LNCaP clone FGC (cell line): ENCODE measurements around the gene WDR33.

ENCODE experiments used
- DNase-seq: peaks from one replicate; pipeline ENCODE4 v3.0.0-alpha.2; 2011; ENCODE audit warnings: low read depth
- H3K4me3 ChIP-seq: 2 replicates; pipeline ENCODE4 v1.5.1; 2011; ENCODE audit warnings: mild to moderate bottlenecking, low read depth, low read length, control low read depth
- CTCF ChIP-seq: IDR thresholded peaks from 2 replicates; pipeline ENCODE4 v1.5.1; 2012; ENCODE audit warnings: mild to moderate bottlenecking; ENCODE audit not compliant: control insufficient read depth, insufficient read depth; ENCODE audit errors: extremely low read depth

The WDR33 gene

GRCh38 chr2:127654838-127655175, 156.2 kb downstream of the WDR33 start:
- DNase-seq = no peak
- H3K4me3 ChIP-seq = no peak overlapping the region
- no peak for TF ChIP-seq CTCF

DNA sequence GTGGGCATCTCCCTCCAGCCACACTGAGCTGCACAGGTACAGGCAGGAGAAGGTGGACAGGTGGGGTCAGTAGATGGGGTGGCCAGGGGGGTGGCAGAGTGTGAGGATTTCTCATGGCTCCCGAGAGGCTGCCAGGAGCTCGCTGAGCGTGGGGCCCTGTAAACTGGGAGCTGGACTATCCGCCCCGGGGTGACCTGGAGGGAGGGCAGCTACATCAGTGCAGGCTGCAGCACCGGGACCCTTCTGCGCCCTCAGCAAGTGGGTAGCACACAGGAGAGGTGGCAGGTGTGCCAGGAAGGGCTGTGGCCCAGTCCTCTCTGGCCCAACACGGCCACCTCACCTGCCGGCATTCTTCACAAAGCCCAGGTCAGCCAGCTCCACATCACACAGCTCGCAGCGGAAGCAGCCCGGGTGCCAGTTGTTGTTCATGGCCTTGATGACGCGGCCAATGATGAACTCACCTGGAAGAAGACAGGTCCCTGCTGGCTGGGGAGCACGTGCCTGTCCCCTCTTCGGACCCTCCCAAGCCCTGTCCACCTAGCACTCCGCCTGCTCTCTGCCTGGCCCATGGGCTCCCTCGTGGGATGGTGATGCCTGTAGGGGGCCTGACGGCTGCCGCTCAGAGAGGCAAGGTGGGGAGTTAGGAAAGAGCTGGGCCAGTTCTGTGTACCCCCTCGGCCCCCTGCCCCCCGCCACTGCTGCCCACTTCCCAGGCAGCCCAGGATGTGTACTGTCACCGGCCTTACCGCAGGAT, 156.7 kb downstream of the WDR33 start:
- H3K4me3 ChIP-seq = no peak overlapping the region
- TF ChIP-seq CTCF = no peak
- no peak for DNase-seq

DNA sequence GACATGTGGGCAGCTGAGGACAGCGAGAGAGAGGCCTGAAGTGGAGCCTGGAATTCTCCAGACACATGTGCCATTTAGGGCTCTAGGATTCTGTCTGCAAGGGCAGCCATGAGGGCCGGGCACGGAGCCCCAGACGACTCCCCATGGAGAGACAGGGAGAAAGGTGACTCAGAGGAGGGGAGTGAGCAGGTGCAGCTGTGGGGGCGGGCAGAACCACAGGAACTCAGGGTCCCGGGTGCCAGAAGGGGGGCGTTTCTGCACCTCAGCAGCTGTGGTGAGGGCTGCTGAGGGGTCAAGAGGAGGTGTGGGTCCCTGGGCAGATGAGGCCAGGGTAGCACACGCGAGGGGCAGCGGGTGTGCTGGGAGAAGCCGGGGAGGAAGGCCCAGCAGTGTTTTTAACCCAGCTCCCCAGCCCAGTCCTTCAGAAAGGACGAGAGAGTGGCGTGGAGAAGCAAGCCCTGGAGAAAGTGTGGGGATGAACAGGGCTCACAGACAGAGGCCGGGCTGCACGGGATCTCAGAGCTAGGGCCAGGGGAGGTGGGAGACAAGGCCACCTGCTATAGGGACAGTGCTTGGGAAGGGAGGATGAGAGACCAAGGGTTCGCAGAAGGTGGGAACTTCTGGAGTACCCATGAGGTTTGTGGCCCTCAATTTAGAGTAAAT, 157.4 kb downstream of the WDR33 start:
- DNase-seq = no peak
- H3K4me3 ChIP-seq = no peak overlapping the region
- TF ChIP-seq CTCF = no peak

DNA sequence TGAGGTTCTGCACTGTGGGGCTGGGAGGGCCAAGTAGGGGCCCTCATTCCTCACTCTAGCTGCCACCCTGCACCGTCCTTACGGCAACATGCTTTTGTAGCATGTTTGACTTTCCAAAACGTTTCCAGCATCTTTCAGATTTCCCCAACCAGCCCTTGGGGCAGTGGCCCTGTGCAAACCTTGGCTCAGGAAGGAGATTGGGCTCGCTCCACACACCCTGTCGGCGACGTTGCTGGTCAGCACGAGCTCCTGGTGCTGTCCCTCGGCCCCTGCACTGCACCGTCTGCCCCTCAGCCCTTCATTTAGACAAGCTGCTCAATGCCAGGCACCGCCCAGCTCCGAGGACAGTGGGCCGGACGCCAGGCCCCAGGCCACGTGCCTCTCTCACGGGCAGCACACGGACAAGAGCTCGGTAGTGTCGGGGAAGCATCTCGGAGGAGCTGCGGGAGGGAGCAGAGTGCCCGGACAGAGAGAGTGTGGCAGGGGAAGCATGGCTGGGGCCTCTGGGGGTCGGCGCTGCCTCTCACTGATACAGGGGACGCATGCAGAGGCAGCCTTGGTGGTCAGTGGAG, 158.1 kb downstream of the WDR33 start:
- TF ChIP-seq CTCF = no peak
- no peak for DNase-seq
- no peak overlapping the region for H3K4me3 ChIP-seq

GRCh38 chr2:127651971-127652550, 158.9 kb downstream of the WDR33 start:
- DNase-seq = no peak
- no peak overlapping the region for H3K4me3 ChIP-seq
- TF ChIP-seq CTCF = no peak

- DNase-seq = no peak
- no peak for TF ChIP-seq CTCF
- H3K4me3 ChIP-seq = no peak overlapping the region
These were observed 159.6 kb downstream of the WDR33 start for GRCh38 chr2:127651381-127651809.
